Thoracic aorta (tissue), 2 donors: ENCODE data around the gene TAOK1. TPM values are rescaled to one million over a fixed set of nuclear protein-coding genes. Genes with fewer than 3 reads are reported as not detected.

Source experiments
- ATAC-seq: fragments of 150-250 bp; one replicate; pipeline ENCODE4 v1.8.0; 2017; ENCODE audit warnings: low read depth; ENCODE audit not compliant: insufficient number of reproducible peaks, low FRiP score
- DNase-seq: peaks from one replicate; pipeline ENCODE4 v3.0.0-alpha.2; 2020; ENCODE audit warnings: low spot score
- H3K27ac ChIP-seq, 2 donors: fragments of 200-600 bp; sonication (generic); 1 replicate in 1 of 2; 2 replicates in 1 of 2; pipeline ENCODE4 v1.5.1; 2016; ENCODE audit warnings: mild to moderate bottlenecking in 2 of 2, moderate library complexity in 2 of 2
- H3K27me3 ChIP-seq: fragments of 200-600 bp; sonication (generic); replicated peaks from 2 replicates; pipeline ENCODE4 v1.6.0; 2016; ENCODE audit warnings: mild to moderate bottlenecking; ENCODE audit not compliant: insufficient read depth
- H3K36me3 ChIP-seq: fragments of 200-600 bp; sonication (generic); one replicate; pipeline ENCODE4 v1.5.1; 2016
- H3K4me1 ChIP-seq, 2 donors: fragments of 200-600 bp; sonication (generic); 1 replicate in 1 of 2; 2 replicates in 1 of 2; pipeline versions ENCODE4 v1.5.1 to v1.6.0; 2016; ENCODE audit warnings: low read depth in 2 of 2, mild to moderate bottlenecking in 1 of 2; ENCODE audit not compliant: control insufficient read depth in 1 of 2
- H3K4me3 ChIP-seq: fragments of 200-600 bp; sonication (generic); 2 replicates; pipeline ENCODE4 v1.5.1; 2016; ENCODE audit warnings: mild to moderate bottlenecking
- H3K9me3 ChIP-seq: fragments of 200-600 bp; sonication (generic); 2 replicates; pipeline ENCODE4 v1.5.1; 2016
- CTCF ChIP-seq: fragments of 200-600 bp; sonication (generic); IDR thresholded peaks from one replicate; pipeline ENCODE4 v1.5.1; 2019; ENCODE audit warnings: antibody characterized with exemption
- total RNA-seq, 2 donors: library from RNA; depleted of rRNA; stranded (reverse); fragments of >200 nt; gene quantifications; one replicate each; pipeline versions ENCODE4 v1.1.0 to v1.2.3, GENCODE V29; 2016

Gene TAOK1
- total RNA-seq, 2 donors from 2014 or later: 46.0 to 64.6 TPM

DNA sequence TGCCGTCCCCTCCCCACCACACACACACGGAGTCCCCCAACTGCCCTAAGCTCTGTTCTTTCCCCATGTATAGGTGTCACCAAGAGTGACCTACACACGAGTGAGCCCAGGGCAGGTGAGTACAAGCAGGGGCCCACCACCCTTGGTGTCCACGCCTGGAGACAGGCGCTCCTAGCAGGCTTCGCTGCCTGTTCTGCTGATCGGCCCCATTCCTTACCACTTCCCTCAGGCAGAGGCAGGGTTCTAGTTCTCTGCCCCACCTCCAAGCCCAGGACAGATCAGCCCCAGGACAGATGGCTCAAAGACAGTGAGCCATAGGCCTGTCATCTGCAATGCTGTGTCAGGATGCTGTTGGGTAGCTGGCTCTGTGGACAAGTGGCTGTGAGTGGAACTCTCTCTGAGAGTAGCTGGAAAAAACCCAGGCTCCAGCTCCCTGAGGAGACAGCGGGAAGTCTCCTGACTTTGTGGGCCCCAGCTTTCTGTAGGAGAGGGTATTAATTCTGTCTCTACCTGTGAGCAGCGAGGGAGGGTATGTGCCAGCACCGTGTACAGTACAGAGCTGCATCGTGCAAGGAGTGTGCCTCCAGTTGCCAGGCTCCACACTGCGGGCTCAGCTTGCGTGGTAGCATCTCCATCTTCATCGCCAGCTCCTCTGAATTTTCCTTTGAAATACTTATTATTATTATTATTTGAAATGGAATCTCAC lies 179.2 kb downstream of the TAOK1 start:
- no peak for TF ChIP-seq CTCF
- DNase-seq (no peak), ATAC-seq (no peak)
- no peaks in the 10 kb centered on the region for H3K9me3 ChIP-seq
- H3K27me3 ChIP-seq: no peaks in the 10 kb centered on the region
- H3K4me1 ChIP-seq: peaks cover 9 to 54% of the 10 kb centered on the region in 2 donors
- peak overlapping the region; percentile 82 to 93 for H3K27ac ChIP-seq
- peaks cover 6% of the 10 kb centered on the region for H3K36me3 ChIP-seq
- peak overlapping the region; percentile 92 for H3K4me3 ChIP-seq

DNA sequence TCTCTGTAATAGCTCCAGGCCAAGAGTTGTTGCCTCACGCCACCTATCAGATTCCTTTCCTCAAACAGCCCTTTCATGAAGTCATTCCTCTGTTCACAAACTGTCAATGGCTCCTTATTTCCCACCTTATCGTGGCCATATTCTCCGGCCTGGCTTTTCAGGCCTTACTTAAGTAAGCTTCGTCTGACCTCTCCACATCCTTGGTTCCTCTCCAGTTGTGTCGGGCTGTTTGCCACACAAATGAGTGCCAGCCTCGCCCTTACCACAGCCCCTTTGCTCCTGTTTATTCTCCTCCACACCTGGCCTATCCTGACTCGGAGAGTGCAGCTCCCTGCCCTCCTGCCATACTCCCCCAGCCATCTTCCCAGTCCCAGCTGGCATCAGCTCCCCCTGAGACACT lies 180.4 kb downstream of the TAOK1 start:
- Histone ChIP-seq H3K27me3 (no peaks in the 10 kb centered on the region), H3K36me3 (peaks cover 17% of the 10 kb centered on the region), H3K27ac (no peak overlapping the region), H3K9me3 (no peaks in the 10 kb centered on the region), H3K4me3 (no peak overlapping the region), H3K4me1 (peaks cover 9 to 53% of the 10 kb centered on the region in 2 donors)
- no peak for TF ChIP-seq CTCF
- ATAC-seq (no peak), DNase-seq (no peak)

- Histone ChIP-seq H3K27ac (no peak overlapping the region), H3K4me1 (peaks cover 9 to 43% of the 10 kb centered on the region in 2 donors), H3K9me3 (no peaks in the 10 kb centered on the region), H3K27me3 (no peaks in the 10 kb centered on the region), H3K36me3 (peaks cover 26% of the 10 kb centered on the region), H3K4me3 (no peak overlapping the region)
- DNase-seq: no peak
- no peak for ATAC-seq
- TF ChIP-seq CTCF: no peak
These were observed 181.3 kb downstream of the TAOK1 start for GRCh38 chr17:29571486-29571882.

DNA sequence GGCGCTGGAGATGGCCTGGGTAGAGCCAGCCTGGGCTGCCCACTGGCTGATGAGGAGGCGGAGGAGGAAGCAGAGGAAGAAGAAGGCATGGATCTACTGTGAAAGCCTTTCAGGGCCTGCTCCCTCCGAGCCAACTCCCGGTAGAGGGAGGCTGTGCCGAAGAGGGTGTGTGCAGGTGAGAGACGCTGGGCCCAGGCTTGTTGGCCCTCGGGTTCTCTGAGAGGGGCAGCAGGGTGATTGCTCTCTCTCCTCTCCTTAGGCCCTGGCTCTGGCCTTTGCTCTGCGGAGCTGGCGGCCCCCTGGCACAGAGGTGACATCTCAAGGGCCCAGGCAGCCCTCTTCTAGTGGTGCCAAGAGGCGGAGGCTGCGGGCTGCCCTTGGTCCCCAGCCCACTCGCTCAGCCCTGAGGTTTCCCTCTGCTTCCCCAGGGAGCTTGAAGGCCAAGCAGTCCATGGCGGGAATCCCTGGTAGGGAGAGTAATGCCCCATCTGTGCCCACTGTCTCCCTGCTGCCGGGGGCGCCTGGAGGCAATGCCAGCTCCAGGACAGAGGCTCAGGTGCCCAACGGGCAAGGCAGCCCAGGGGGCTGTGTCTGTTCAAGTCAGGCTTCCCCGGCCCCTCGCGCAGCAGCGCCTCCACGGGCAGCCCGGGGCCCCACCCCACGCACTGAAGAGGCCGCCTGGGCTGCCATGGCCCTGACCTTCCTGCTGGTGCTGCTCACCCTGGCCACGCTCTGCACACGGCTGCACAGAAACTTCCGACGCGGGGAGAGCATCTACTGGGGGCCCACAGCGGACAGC lies 181.9 kb downstream of the TAOK1 start:
- Histone ChIP-seq H3K27me3 (no peaks in the 10 kb centered on the region), H3K27ac (peak overlapping the region; percentile 15 to 17), H3K36me3 (peaks cover 28% of the 10 kb centered on the region), H3K4me1 (peaks cover 9 to 44% of the 10 kb centered on the region in 2 donors), H3K4me3 (peak overlapping the region; percentile 70), H3K9me3 (no peaks in the 10 kb centered on the region)
- ATAC-seq (no peak), DNase-seq (no peak)
- no peak for TF ChIP-seq CTCF
